ENCODE data around the gene SUGP1. TPM values are rescaled to one million over a fixed set of nuclear protein-coding genes. Genes with fewer than 3 reads are reported as not detected.

SUGP1 gene
- total and polyA plus RNA-seq, 2 experiments from 2014 or later = 25.6 to 50.5 TPM

DNA sequence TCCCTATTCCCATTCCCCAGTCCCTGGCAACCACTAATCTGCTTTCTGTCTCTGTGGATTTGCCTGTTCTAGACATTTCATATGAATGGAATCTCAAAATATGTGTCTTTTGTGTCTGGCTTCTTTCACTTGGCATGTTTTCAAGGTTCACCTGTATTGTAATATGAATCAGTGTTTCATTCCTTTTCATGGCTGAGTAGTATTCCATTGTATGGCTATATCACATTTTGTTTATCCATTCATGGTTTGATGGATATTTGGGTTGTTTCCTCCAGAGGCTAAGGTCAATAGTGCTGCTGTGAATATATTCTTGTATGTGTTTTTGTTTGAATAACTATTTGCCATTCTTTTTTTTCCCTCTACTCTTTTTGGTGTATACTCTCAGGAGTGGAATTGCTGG is 84.1 kb downstream of the SUGP1 start:
- Histone ChIP-seq H3K4me1 (ENCODE audit: insufficient read depth) (no peaks in the 10 kb centered on the region), H4K20me1 (ENCODE audit: insufficient read depth) (no peaks in the 10 kb centered on the region), H3K4me3 (no peak overlapping the region), H2AFZ (no peak overlapping the region), H3K36me3 (ENCODE audit: low read depth) (no peaks in the 10 kb centered on the region), H3K79me2 (ENCODE audit: insufficient read depth) (no peaks in the 10 kb centered on the region), H3K9me3 (ENCODE audit: low read depth) (no peaks in the 10 kb centered on the region), H3K4me2 (ENCODE audit: unreplicated experiment) (no peak overlapping the region), H3F3A (ENCODE audit: insufficient read depth) (no peaks in the 10 kb centered on the region), H3K27me3 (replicated peaks; ENCODE audit: insufficient read depth) (no peaks in the 10 kb centered on the region), H3K9me2 (ENCODE audit: insufficient read depth) (no peaks in the 10 kb centered on the region), H3K27ac (no peak overlapping the region), H3K9ac (no peak overlapping the region)
- DNase-seq = no peak
- no peak for TF ChIP-seq EZH2 (IDR thresholded peaks at IDR 0.05; ENCODE audit: insufficient read depth, poor library complexity, severe bottlenecking)
- TF ChIP-seq EZH2phosphoT487 (IDR thresholded peaks at IDR 0.05; ENCODE audit: insufficient read depth, low read depth) = no peak
- in situ Hi-C loops (cut with MboI) = no loop called here

DNA sequence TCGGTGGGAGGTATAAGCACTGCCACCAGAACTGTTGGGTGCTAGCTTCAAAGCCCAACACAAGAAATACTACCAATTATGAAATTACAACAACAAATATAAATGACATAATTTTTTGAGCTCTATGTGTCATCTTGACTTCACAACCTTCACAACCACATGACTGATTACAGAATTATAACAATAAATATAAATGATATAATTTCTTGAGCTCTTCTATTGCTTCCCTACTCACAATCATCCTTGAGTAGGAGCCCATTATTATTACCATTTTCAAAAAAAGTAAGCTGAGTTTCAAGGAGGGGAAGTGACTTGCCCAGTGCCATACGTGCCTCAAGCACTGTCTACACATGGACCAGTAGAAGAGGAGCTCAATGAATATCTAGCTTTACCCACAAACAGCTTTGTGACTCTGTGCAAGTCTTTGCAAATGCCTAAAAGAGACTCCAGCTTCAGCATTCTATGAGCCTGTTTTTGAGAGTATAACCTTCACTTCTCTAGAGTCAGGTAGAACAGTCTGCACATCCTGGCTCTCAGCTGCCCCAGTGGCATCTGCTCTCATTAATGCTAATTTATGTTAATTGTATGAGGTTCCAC is 86.0 kb downstream of the SUGP1 start:
- in situ Hi-C loops (cut with MboI) = no loop called here
- Histone ChIP-seq H3K79me2 (ENCODE audit: insufficient read depth) (no peaks in the 10 kb centered on the region), H3K9me2 (ENCODE audit: insufficient read depth) (no peaks in the 10 kb centered on the region), H3K4me2 (ENCODE audit: unreplicated experiment) (no peak overlapping the region), H3K27me3 (replicated peaks; ENCODE audit: insufficient read depth) (peaks cover 7% of the 10 kb centered on the region; the same call in 1 of the 2 replicates), H2AFZ (no peak overlapping the region), H3K9ac (no peak overlapping the region), H3K9me3 (ENCODE audit: low read depth) (no peaks in the 10 kb centered on the region), H4K20me1 (ENCODE audit: insufficient read depth) (no peaks in the 10 kb centered on the region), H3K36me3 (ENCODE audit: low read depth) (no peaks in the 10 kb centered on the region), H3K4me3 (no peak overlapping the region), H3K4me1 (ENCODE audit: insufficient read depth) (no peaks in the 10 kb centered on the region), H3F3A (ENCODE audit: insufficient read depth) (no peaks in the 10 kb centered on the region), H3K27ac (no peak overlapping the region)
- no peak for DNase-seq
- TF ChIP-seq EZH2 (IDR thresholded peaks at IDR 0.05; ENCODE audit: insufficient read depth, poor library complexity, severe bottlenecking) = no peak
- no peak for TF ChIP-seq EZH2phosphoT487 (IDR thresholded peaks at IDR 0.05; ENCODE audit: insufficient read depth, low read depth)
- WGBS, 2 experiments (ENCODE audit: low coverage in 1 of 2, low lambda C conversion rate in 2 of 2, missing lambda C conversion rate in 2 of 2) = 38 to 44% methylated on average over 2 of the region's 2 CpGs

DNA sequence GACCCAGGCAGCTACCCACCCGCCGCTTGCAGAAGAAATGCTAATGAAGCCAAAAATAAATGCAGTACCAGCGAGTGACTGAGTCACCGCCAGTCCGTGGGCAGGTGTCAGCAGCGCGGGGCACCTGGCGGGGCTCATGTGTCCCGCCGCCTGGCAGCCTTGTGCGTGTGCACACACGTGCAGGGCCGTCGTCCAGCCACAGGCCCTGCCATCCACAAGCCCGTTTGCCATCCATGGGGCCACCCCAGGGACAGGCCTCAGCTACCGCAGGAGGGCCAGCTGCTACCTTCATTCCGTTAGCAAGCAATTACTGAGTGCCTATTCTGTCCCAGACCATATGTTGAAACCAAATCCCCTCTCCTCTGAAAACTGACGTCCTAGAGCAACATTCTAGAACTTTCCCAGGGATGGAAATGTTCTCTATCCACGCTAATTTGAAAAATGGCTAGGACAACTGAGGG is 88.0 kb downstream of the SUGP1 start:
- in situ Hi-C loops (cut with MboI) = no loop called here
- no peaks in the 10 kb centered on the region for H3K79me2 ChIP-seq (ENCODE audit: insufficient read depth)
- no peaks in the 10 kb centered on the region for H3K36me3 ChIP-seq (ENCODE audit: low read depth)
- no peaks in the 10 kb centered on the region for H3K9me3 ChIP-seq (ENCODE audit: low read depth)
- 50 to 53% methylated on average over 19 of the region's 19 CpGs for WGBS, 2 experiments (ENCODE audit: low coverage in 1 of 2, low lambda C conversion rate in 2 of 2, missing lambda C conversion rate in 2 of 2)
- TF ChIP-seq EZH2 (IDR thresholded peaks at IDR 0.05; ENCODE audit: insufficient read depth, poor library complexity, severe bottlenecking) = no peak
- no peak for TF ChIP-seq EZH2phosphoT487 (IDR thresholded peaks at IDR 0.05; ENCODE audit: insufficient read depth, low read depth)
- no peaks in the 10 kb centered on the region for H3K4me1 ChIP-seq (ENCODE audit: insufficient read depth)
- H3K4me3 ChIP-seq = no peak overlapping the region
- H3K27ac ChIP-seq = no peak overlapping the region
- H3K9ac ChIP-seq = no peak overlapping the region
- H4K20me1 ChIP-seq (ENCODE audit: insufficient read depth) = no peaks in the 10 kb centered on the region
- no peaks in the 10 kb centered on the region for H3F3A ChIP-seq (ENCODE audit: insufficient read depth)
- peaks cover 11% of the 10 kb centered on the region; the same call in 1 of the 2 replicates for H3K27me3 ChIP-seq (replicated peaks; ENCODE audit: insufficient read depth)
- H2AFZ ChIP-seq = no peak overlapping the region
- H3K4me2 ChIP-seq (ENCODE audit: unreplicated experiment) = no peak overlapping the region
- no peaks in the 10 kb centered on the region for H3K9me2 ChIP-seq (ENCODE audit: insufficient read depth)
- no peak for DNase-seq

DNA sequence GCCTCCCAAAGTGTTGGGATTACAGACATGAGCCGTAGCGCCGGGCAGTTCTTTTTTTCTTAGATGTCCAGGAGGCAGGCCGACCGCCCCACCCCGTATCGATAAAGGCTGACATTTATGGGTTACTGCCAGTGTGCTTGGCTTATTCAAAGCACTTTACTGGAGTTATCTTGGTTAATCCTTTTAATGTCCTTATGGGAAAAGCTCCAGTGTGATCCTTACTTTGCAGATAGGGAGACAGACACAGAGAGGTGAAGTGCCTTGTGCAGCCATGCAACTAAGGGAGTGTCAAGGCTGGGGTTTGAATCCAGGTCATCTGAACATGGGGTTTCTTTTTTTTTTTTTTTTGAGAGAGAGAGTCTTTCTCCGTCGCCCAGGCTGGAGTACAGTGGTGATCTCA is 89.3 kb downstream of the SUGP1 start:
- H3K79me2 ChIP-seq (ENCODE audit: insufficient read depth) = no peaks in the 10 kb centered on the region
- DNase-seq = no peak
- no peak overlapping the region for H3K4me3 ChIP-seq
- no peak overlapping the region for H3K27ac ChIP-seq
- H3K9me2 ChIP-seq (ENCODE audit: insufficient read depth) = no peaks in the 10 kb centered on the region
- no peaks in the 10 kb centered on the region for H4K20me1 ChIP-seq (ENCODE audit: insufficient read depth)
- H3F3A ChIP-seq (ENCODE audit: insufficient read depth) = no peaks in the 10 kb centered on the region
- no peaks in the 10 kb centered on the region for H3K36me3 ChIP-seq (ENCODE audit: low read depth)
- H2AFZ ChIP-seq = no peak overlapping the region
- H3K9ac ChIP-seq = no peak overlapping the region
- WGBS, 2 experiments (ENCODE audit: low coverage in 1 of 2, low lambda C conversion rate in 2 of 2, missing lambda C conversion rate in 2 of 2) = 77 to 78% methylated on average over 8 to 9 of the region's 9 CpGs
- H3K27me3 ChIP-seq (replicated peaks; ENCODE audit: insufficient read depth) = peaks cover 11% of the 10 kb centered on the region; the same call in 1 of the 2 replicates
- H3K4me1 ChIP-seq (ENCODE audit: insufficient read depth) = no peaks in the 10 kb centered on the region
- no peak overlapping the region for H3K4me2 ChIP-seq (ENCODE audit: unreplicated experiment)
- TF ChIP-seq EZH2 (IDR thresholded peaks at IDR 0.05; ENCODE audit: insufficient read depth, poor library complexity, severe bottlenecking) (no peak), EZH2phosphoT487 (IDR thresholded peaks at IDR 0.05; ENCODE audit: insufficient read depth, low read depth) (no peak)
- in situ Hi-C loops (cut with MboI) = no loop called here
- no peaks in the 10 kb centered on the region for H3K9me3 ChIP-seq (ENCODE audit: low read depth)

DNA sequence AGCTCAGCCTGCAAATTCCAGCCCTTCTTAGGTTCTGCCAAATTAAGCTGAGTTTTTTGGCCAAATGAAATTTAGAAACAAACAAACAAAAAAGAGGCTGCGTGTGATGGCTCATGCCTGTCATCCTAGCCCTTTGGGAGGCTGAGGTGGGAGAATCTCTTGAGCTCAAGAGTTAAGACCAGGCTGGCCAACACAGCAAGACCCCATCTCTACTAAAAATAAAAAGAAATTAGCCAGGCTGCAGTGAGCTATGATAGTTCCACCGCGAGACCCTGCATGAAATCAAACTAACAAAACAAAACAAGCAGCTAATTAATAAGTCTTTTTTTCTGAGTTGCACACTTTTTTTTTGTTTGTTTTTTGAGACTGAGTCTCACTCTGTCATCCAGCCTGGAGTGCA is 90.6 kb downstream of the SUGP1 start:
- DNase-seq = no peak
- H3K9me3 ChIP-seq (ENCODE audit: low read depth) = no peaks in the 10 kb centered on the region
- H3K79me2 ChIP-seq (ENCODE audit: insufficient read depth) = no peaks in the 10 kb centered on the region
- no peak overlapping the region for H3K4me3 ChIP-seq
- H3K36me3 ChIP-seq (ENCODE audit: low read depth) = no peaks in the 10 kb centered on the region
- in situ Hi-C loops (cut with MboI) = no loop called here
- H3K4me1 ChIP-seq (ENCODE audit: insufficient read depth) = no peaks in the 10 kb centered on the region
- no peak overlapping the region for H3K9ac ChIP-seq
- H2AFZ ChIP-seq = no peak overlapping the region
- no peak overlapping the region for H3K4me2 ChIP-seq (ENCODE audit: unreplicated experiment)
- H3F3A ChIP-seq (ENCODE audit: insufficient read depth) = no peaks in the 10 kb centered on the region
- TF ChIP-seq EZH2phosphoT487 (IDR thresholded peaks at IDR 0.05; ENCODE audit: insufficient read depth, low read depth) (no peak), EZH2 (IDR thresholded peaks at IDR 0.05; ENCODE audit: insufficient read depth, poor library complexity, severe bottlenecking) (no peak)
- WGBS, 2 experiments (ENCODE audit: low coverage in 1 of 2, low lambda C conversion rate in 2 of 2, missing lambda C conversion rate in 2 of 2) = 60 to 80% methylated on average over 3 of the region's 3 CpGs
- peaks cover 12% of the 10 kb centered on the region; the same call in 1 of the 2 replicates for H3K27me3 ChIP-seq (replicated peaks; ENCODE audit: insufficient read depth)
- H4K20me1 ChIP-seq (ENCODE audit: insufficient read depth) = no peaks in the 10 kb centered on the region
- H3K9me2 ChIP-seq (ENCODE audit: insufficient read depth) = no peaks in the 10 kb centered on the region
- no peak overlapping the region for H3K27ac ChIP-seq

Measured in GM23248 (cell line).